ENCODE data around the gene GUCY2C. TPM values are rescaled to one million over a fixed set of nuclear protein-coding genes. Genes with fewer than 3 reads are reported as not detected.

GUCY2C gene
- total RNA-seq, 1 experiment from 2014 or later: not detected

DNA sequence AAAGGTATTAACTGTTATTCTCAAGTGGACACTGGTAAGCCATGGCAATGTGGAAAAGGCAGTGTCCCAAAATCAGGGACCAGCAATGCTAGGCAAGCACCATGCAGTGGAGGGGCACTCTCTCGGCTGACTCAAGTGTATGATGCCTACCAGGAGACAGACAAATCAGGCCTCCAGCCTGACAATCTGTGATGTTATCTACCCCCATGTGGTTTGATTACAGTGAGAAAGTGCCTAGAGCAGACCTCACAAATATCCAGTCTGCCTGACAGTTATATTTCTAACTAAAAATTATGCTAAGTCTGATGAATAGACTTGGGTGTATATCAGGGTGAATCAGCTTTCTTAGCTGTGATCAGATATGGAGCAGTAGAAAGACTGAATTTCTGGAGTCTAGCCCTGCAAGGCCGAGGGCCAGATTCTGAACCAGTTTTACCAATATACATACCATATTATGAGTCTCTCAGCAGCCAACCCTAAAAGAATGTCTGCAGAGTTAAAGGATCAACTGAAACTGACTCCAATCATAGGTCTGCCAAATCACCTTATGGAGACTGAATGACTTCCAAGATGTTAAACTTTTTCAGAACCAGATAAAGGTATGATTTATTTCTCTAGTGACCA is 132.0 kb downstream of the GUCY2C start:
- H3K4me1 ChIP-seq (replicated peaks): no peaks in the 10 kb centered on the region
- no peak overlapping the region for H3K27ac ChIP-seq
- H3K4me3 ChIP-seq: no peak overlapping the region
- no peaks in the 10 kb centered on the region for H3K36me3 ChIP-seq
- no peaks in the 10 kb centered on the region for H3K27me3 ChIP-seq (replicated peaks)
- no peak for DNase-seq (ENCODE audit: low read depth in 1 of 2, low spot score in 2 of 2)
- 0 out of 2 replicates have a peak, but pooled peaks cover 2% of the 10 kb centered on the region for H3K9me3 ChIP-seq (replicated peaks)

DNA sequence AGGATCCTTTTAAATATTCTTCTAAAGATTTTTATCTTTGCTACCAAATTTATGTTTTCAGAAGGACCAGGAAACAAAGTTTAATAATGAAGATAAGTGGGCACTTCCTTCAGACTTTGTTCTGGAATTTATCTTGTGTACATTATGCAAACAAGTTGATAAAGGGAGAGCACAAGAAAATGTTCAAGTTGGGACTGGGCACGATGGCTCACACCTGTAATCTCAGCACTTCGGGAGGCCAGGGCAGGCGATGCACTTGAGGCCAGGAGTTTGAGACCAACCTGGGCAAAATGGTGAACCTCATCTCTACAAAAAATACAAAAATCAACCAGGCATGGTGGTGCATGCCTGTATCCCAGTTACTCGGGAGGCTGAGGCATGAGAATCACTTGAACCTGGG is 133.4 kb downstream of the GUCY2C start:
- H3K4me1 ChIP-seq (replicated peaks): no peaks in the 10 kb centered on the region
- no peak for DNase-seq (ENCODE audit: low read depth in 1 of 2, low spot score in 2 of 2)
- no peaks in the 10 kb centered on the region for H3K27me3 ChIP-seq (replicated peaks)
- no peaks in the 10 kb centered on the region for H3K36me3 ChIP-seq
- 0 out of 2 replicates have a peak, but pooled peaks cover 2% of the 10 kb centered on the region for H3K9me3 ChIP-seq (replicated peaks)
- no peak overlapping the region for H3K4me3 ChIP-seq
- no peak overlapping the region for H3K27ac ChIP-seq

Other genes starting within 250 kb of the GUCY2C start
- not detected in 2 replicates for gene PLBD1, start 128.7 kb downstream of the GUCY2C start, total RNA-seq (2014; rRNA removed; shearing (Covaris generic))
- gene WBP11, start 106.9 kb upstream of the GUCY2C start, total RNA-seq (2014; rRNA removed; shearing (Covaris generic)): 10.2 and 18.5 TPM in 2 replicates
- gene C12orf60, start 107.1 kb upstream of the GUCY2C start, total RNA-seq (2014; rRNA removed; shearing (Covaris generic)): 0.53 and 1.4 TPM in 2 replicates
- gene SMCO3, start 117.6 kb upstream of the GUCY2C start, total RNA-seq (2014; rRNA removed; shearing (Covaris generic)): 0.16 TPM in 1 of 2 replicates, not detected in the other
- 0.03 and 0.08 TPM in 2 replicates for gene ART4, start 146.9 kb upstream of the GUCY2C start, total RNA-seq (2014; rRNA removed; shearing (Covaris generic))
- gene MGP, start 189.3 kb upstream of the GUCY2C start, total RNA-seq (2014; rRNA removed; shearing (Covaris generic)): not detected in 2 replicates
- not detected in 2 replicates for gene ERP27, start 241.9 kb upstream of the GUCY2C start, total RNA-seq (2014; rRNA removed; shearing (Covaris generic))